ENCODE measurements around the gene SMIM23.

Gene SMIM23

DNA sequence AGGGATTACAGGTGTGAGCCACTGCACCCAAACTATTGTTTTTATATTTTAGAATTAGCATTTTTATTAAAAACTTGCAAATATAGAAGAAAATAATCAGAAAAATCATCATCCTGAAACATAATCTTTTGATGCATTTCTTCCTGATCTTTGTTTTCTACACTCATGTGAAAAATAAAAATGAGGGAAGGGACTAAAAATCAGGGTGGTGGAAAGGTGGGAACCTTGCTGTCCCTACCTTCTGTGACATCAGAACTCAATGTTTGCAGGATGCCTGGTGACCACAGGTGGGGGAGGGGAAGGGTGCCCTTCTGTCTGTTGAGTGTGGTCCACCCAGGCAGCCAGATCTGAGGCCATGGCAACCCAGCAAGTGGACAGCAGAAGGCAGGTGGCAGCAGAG, at the start of gene SMIM23:
Gene SMIM23, plus strand, starts transcription at position 301 of the 400 bp plus-strand sequence. Its CDS starts 55 bp downstream, at position 356.
- no peak for DNase-seq (ENCODE audit: low read depth)

- DNase-seq (ENCODE audit: low read depth) = no peak
Observed at GRCh38 chr5:171736976-171737891, 48.4 kb upstream of the SMIM23 start.

DNA sequence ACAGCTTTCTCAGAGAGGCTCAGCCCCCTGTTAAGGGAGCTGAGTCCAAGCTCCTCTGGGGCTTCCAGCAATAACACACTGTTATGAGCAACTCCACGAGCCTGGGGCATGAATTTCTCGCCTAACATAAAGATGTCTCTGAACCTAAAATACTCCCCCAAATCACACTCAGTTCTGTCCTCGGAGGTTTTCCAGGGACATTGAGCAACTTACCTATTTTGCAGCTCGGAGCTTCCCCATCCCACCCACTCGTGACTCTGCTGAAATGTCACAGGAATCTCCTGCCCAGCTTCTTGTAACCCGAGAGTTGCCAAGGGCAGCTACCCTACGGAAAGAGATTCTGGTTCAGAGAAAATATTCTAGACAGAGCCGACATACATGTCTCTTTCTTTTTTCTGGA, 47.1 kb upstream of the SMIM23 start:
- DNase-seq (ENCODE audit: low read depth) = no peak

DNA sequence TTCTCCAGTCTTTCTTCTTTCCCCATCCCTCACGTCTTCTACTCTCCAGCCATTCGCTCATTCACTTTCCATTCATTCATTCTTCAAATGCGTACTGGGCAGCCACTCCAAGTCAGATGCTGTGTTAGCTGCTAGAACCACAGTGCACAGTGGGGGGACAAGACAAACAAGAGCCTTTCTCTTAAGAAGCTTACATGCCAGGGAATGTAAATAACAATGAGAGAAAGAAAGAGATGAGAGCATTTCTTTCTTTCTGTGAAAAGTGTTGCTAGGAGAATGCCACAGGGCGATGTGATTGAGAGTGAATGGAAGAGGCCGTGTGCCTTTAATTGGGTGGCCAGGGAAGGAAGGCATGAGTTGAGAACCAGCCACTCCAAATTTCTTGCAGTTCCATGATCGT, 46.3 kb upstream of the SMIM23 start:
- no peak for DNase-seq (ENCODE audit: low read depth)

GRCh38 chr5:171743436-171744076, 42.1 kb upstream of the SMIM23 start:
- DNase-seq (ENCODE audit: low read depth) = no peak

- no peak for DNase-seq (ENCODE audit: low read depth)
Observed at GRCh38 chr5:171744264-171744663, 41.4 kb upstream of the SMIM23 start.

DNA sequence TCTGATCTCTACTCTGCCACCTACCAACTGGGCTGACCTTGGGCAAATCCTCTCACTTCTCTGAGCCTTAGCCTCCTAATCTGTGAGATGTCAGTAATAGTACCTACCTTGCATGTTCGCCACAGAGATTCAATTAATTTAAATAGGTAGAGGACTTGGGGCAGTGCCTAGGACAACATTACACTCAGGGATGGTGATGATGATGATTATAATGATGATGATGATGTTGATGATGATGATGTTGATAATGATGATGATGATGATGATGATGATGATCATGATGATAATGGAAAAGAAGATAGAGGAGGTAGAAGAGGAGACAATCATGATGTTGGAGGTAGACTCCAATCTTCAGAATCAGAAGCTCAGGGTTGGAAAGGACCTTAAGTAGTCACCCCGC, 40.7 kb upstream of the SMIM23 start:
- DNase-seq (ENCODE audit: low read depth) = no peak

DNA sequence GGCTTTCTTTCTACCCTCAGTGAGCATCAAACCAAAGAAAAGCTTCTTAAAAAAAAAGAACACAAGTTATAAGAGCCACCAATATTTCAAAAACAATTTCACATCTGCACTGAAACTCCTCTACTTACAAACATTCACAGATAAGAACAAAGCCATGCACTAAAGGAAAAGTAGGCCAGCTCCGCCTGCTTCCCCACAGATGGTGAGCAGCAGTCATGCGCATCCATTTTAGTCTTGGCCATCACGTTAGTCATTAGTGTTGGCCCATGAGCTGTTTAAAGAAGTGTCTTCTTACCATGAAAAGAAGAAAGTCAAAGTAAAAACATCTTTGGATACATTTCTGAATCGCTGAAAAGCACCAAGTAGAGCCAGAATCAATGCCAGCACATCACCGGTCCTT, 40.0 kb upstream of the SMIM23 start:
- no peak for DNase-seq (ENCODE audit: low read depth)

GRCh38 chr5:171747061-171747859, 38.4 kb upstream of the SMIM23 start:
- DNase-seq (ENCODE audit: low read depth) = no peak

- DNase-seq (ENCODE audit: low read depth) = no peak
Observed at GRCh38 chr5:171748720-171749119, 36.9 kb upstream of the SMIM23 start.

DNA sequence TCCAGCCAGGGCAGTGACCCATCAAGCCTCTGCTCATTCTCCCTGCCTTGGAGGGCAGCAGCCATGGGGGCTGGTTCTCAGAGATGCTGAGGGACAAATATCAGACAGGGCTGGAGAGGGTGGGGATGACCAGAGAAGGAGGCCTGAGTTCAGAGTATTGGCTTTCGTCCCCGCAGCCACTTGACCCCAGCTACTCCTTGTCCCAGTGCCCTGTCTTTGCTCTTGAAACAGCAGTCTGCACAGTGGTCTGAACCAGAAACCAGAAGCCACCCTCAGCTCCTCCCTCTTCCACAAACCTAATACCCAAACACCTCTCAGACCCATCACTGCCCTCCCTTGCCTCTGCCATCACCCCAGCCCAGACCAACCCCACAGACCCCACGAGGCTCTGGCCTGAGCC, 36.3 kb upstream of the SMIM23 start:
- DNase-seq (ENCODE audit: low read depth) = no peak

DNA sequence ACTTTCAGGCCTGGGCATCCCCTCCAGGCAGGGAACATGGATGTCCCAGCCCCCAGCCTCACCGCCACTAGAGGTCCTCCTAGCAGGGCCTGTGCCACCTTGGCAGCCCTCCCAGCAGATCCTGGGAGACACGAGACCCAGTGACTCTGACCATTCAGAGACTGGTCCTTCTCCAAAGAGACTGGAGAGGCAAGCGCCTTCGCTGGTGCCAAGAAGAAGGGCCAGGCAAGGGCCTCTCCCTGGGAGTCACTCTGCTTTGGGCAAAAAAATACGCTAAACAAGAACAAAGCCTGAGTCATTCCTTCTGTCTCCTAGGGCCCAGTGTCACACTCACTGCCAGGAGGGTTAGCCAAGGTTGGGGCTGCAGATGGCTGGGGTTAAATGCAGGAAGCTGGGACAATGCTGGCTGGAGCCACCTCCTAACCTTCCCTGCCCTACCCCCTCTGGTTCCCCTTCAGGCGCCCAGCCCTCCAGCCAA, 35.3 kb upstream of the SMIM23 start:
- DNase-seq (ENCODE audit: low read depth) = no peak

DNA sequence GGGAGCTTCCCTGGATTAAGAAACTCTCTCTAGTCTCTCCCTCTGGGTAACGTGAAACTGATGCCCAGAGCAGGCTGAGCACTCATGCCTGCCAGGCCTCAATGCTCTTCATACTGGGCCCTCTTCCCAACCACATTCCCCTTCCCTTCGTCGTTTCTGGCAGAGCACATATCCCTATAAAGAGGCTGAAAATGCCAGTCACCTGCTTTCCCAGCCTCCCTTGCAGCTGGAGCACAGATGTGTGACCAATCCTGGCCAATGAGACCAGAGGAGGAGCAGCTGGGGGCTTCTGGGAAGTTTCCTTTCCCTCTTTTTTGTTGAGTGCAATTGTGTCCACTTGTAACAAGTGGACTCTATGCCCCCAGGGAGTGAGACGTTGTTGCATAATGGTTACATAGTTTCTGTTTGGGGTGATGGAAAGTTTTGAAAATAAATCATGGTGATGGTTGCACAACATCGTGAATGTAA, 30.2 kb upstream of the SMIM23 start:
- DNase-seq (ENCODE audit: low read depth) = no peak

DNA sequence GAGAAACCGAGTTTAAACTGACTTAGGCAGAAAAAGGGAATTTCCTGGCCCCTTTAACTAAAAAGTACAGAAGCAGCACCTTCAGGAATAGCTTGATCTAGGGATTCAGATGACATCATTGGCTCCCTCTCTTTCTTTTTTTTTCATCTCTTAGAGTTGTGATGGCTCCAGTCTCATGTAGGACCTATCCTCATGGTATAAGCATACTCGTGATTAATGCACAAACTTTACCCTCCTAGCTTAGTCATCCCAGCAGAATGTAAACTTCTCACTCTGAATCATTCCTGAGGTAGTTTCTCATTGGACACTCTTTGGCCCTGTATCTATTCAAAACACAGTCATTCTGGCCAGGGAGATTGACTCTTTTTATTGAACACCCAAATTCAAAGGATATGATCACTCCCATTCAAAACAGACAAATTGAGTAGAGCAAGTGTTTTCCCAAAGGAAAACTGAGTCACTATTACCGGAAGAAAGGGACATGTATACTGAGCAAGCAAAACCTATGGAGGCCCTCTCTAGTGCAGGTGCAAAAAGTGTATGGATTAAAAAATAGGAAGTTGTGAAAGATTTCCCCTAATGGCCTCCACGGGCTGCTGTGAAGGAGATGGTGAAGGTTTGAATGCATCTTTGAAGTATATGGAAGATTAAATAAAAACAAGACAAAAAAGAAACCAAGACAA, 27.6 kb upstream of the SMIM23 start:
- no peak for DNase-seq (ENCODE audit: low read depth)

- no peak for DNase-seq (ENCODE audit: low read depth)
Observed at GRCh38 chr5:171759777-171760176, 25.8 kb upstream of the SMIM23 start.

GRCh38 chr5:171762021-171762608, 23.5 kb upstream of the SMIM23 start:
- no peak for DNase-seq (ENCODE audit: low read depth)

DNA sequence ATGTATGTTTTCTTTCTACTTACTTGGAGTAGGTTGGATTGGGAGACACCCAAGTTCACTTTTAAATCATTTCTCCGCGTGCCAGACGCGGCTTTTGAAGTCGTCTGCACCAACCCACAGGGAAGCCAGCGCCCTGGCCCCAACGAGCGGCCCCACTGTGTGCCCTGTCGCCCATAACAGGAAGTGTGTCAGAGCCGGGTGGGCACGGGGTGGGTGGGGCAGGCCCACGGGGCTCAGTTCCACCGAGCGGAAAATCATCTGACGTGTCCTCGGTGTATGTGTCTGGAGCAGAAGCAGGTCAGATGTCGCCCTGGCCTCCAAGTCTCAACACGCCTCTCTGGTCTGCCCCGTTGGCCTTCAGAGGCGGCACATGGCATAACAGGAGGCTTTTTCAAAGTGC, 22.7 kb upstream of the SMIM23 start:
- no peak for DNase-seq (ENCODE audit: low read depth)

- DNase-seq (ENCODE audit: low read depth) = no peak
Observed at GRCh38 chr5:171764265-171764664, 21.4 kb upstream of the SMIM23 start.

DNA sequence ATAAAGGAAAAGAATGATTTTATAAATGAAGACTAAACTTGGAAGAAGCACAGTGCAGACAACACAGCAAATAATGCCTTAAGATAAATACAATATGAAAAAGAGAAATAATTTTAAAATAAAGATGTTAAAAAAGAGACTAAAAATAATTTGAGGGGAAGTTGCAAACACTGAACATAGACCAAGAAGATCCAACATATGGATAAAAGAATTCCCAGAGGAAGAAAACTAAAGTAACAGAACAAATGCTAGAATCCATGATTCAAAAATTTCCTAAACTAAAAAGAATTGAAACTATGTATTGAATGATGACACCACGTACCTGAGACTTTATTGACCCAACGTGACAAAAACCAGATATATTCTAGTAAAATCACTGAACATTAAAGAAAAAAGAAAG, 18.7 kb upstream of the SMIM23 start:
- DNase-seq (ENCODE audit: low read depth) = no peak

DNA sequence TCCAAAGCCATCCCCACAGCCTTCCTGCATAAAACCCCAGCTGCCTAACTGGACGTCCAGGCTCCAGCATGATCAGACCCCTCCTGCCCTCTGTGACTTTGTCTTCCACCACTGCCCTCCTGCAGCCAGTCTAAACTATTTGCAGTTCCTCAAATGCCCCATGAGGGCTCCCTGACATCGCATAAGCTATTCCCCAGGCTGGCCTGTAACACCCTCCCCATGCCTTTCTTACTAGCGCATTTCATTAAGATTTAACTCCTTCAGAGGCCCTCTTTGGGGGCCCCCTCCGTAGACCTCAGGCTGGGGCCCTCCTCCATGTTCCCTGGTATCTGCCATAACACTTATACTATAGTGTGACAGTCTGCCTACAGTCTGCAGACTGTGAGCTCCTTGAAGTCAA, 15.5 kb upstream of the SMIM23 start:
- no peak for DNase-seq (ENCODE audit: low read depth)

DNA sequence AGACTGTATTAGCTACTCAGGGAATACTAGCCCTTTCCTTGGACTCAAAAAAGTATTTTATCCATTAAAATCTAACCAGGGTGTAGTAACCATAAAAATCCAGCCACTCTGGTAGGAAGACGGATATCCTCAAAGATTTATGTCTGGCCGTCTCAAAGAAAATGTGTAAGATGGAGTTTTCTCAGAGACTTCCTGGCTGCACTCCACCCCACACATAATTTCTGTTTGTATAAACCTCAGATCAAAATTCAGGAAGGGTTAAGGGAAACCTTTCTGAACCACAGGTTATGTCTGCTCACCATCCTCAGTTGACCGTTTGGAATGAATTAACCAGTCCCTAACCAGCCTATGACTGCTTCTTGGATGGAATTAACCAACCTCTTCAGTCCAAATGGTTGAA, 13.8 kb upstream of the SMIM23 start:
- no peak for DNase-seq (ENCODE audit: low read depth)
